Small intestine (tissue), 7 donors: ENCODE measurements around the gene TIGAR. TPM values are rescaled to one million over a fixed set of nuclear protein-coding genes. Genes with fewer than 3 reads are reported as not detected.
A peak's percentile ranks its signal among the peaks of the same experiment; 100 is the strongest.

ENCODE experiments used
- DNase-seq, 2 donors: peaks; one replicate each; pipeline versions ENCODE4 v3.0.0 to v3.0.0-alpha.2; 2013
- FAIRE-seq: peaks from 2 replicates; lab custom pipeline; 2012; peaks lifted over from hg19 to GRCh38; lab: Jason Lieb, UNC
- H3K27ac ChIP-seq, 3 donors: one replicate each; pipeline ENCODE4 v1.5.1; 2013; ENCODE audit warnings: low read length in 2 of 3, mild to moderate bottlenecking in 2 of 3, control low read depth in 1 of 3, inconsistent platforms in 1 of 3, low read depth in 1 of 3, moderate library complexity in 1 of 3
- H3K27me3 ChIP-seq, 3 donors: one replicate each; pipeline ENCODE4 v1.6.1; 2013; ENCODE audit warnings: low read length in 3 of 3, inconsistent platforms in 1 of 3; ENCODE audit not compliant: control insufficient read depth in 3 of 3, insufficient read depth in 3 of 3
- H3K36me3 ChIP-seq, 3 donors: one replicate each; pipeline ENCODE4 v1.6.1; 2013; ENCODE audit warnings: low read length in 3 of 3, inconsistent platforms in 1 of 3, low read depth in 1 of 3, mild to moderate bottlenecking in 1 of 3, moderate library complexity in 1 of 3; ENCODE audit not compliant: control insufficient read depth in 3 of 3, insufficient read depth in 2 of 3
- H3K4me1 ChIP-seq, 3 donors: one replicate each; pipeline ENCODE4 v1.6.1; 2013; ENCODE audit warnings: low read length in 2 of 3, inconsistent platforms in 1 of 3, low read depth in 1 of 3, mild to moderate bottlenecking in 1 of 3, moderate library complexity in 1 of 3; ENCODE audit not compliant: control insufficient read depth in 3 of 3, insufficient read depth in 2 of 3
- H3K4me3 ChIP-seq, 3 donors: one replicate each; pipeline ENCODE4 v1.5.1; 2013; ENCODE audit warnings: low read length in 3 of 3, control low read depth in 1 of 3, inconsistent platforms in 1 of 3, low read depth in 1 of 3, mild to moderate bottlenecking in 1 of 3, moderate library complexity in 1 of 3
- H3K9me3 ChIP-seq, 2 donors: one replicate each; pipeline ENCODE4 v1.6.1; 2013; ENCODE audit warnings: low read depth in 1 of 2, low read length in 1 of 2; ENCODE audit not compliant: control insufficient read depth in 2 of 2, insufficient read depth in 1 of 2
- WGBS, 3 donors: extraction: QIAGEN DNeasy Blood & Tissue Kit; methylation state at CpG; one replicate each; pipeline ENCODE4 v1.1.7; 2013; 5-methylcytosine and 5-hydroxymethylcytosine counted together
- polyA plus RNA-seq, 4 donors: library from polyadenylated mRNA; stranded (reverse) in 3 of 4; unstranded in 1 of 4; fragments of 200-250 nt in 3 of 4; fragments of 120-200 nt in 1 of 4; gene quantifications; one replicate each; pipeline versions ENCODE4 v1.2.1 to v1.2.3, GENCODE V29; 2013
- donor health status: healthy with polysubstance abuse.
- donor health status: control.
- donor health status: control.
- donor health status: Bipolar disorder and iron deficiency.
- donor health status: healthy.

Gene TIGAR
- polyA plus RNA-seq, 4 donors, result 3.5 to 10.1 (median 5.4) TPM

DNA sequence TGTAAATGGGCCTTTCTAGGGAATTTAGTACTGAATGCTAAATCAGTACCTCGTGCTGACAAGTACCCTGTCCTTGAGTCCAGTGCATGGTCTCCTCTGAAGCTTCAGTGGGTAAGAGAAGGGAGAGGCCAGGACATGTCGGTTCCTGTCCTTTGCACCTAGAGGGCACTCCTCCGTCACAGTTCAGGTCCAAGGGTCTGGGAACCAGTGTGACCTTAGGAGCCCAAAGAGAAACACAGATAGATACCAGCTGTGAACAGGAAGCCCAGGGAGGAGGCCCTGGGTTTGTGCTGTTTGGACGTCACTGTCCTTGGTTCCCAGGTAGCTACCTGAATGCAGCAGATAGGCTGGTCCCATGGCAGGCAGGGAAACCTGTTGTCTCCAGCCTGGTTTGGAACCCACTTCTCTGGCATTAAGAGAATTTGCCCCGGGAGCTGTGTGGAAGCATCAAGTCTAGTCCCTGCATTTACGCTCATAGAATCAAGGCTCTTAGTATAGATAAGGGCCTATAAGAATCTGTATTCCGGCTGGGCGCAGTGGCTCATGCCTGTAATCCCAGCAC is 62.4 kb downstream of the TIGAR start:
- Histone ChIP-seq H3K4me1 (peaks cover 0 to 10% (median 3%) of the 10 kb centered on the region in 3 donors), H3K27me3 (peaks cover 0 to 5% (median 0%) of the 10 kb centered on the region in 3 donors), H3K9me3 (no peaks in the 10 kb centered on the region), H3K4me3 (no peak overlapping the region), H3K27ac (no peak overlapping the region), H3K36me3 (no peaks in the 10 kb centered on the region)
- FAIRE-seq (no peak), DNase-seq (peak; percentile 55 to 68)
- 58 to 71% (median 62%) methylated on average over 8 of the region's 8 CpGs for WGBS, 3 donors

DNA sequence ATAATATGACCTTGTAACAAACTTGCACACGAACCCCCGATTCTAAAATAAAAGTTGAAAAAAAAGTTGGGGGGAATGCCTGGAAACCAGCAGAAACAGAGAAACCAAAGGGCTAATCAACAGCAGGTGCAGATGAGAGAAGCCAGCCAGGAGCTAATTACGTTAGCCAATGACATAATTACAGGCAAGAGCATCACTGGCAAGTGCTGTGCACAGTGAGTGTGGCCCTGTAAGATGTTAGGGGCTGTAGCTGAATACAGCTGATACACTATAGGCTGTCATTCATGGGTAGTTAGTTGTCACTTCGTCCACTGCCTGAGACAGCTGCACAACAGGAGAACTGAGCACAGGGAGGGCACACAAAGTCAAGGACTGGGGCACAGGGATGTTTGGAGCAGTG is 65.8 kb downstream of the TIGAR start:
- H3K4me3 ChIP-seq, result no peak overlapping the region
- no peak for FAIRE-seq
- DNase-seq, result no peak
- no peaks in the 10 kb centered on the region for H3K36me3 ChIP-seq
- H3K27ac ChIP-seq, result no peak overlapping the region
- H3K9me3 ChIP-seq, result no peaks in the 10 kb centered on the region
- H3K27me3 ChIP-seq, result no peaks in the 10 kb centered on the region
- 59 to 75% (median 63%) methylated on average over 4 of the region's 4 CpGs for WGBS, 3 donors
- no peaks in the 10 kb centered on the region for H3K4me1 ChIP-seq

DNA sequence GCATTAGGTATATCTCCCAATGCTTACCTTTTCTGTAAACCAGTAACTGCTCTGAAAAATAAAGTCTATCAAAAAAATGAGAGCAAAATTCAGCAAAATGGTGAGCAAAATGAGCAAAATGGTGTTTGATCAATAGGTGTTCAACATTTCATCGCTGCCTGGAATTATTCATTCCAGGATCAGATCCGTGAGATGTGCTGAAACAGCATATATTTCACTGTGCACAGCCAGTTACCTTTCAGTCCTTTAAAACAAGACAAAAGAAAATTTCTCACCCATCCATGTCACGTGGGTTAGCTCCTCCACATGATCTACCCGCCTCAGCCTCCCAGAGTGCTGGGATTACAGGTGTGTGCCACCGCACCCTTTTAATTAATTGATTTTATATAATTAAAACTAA is 66.6 kb downstream of the TIGAR start:
- Histone ChIP-seq H3K27ac (no peak overlapping the region), H3K4me1 (no peaks in the 10 kb centered on the region), H3K27me3 (no peaks in the 10 kb centered on the region), H3K4me3 (no peak overlapping the region), H3K9me3 (no peaks in the 10 kb centered on the region), H3K36me3 (no peaks in the 10 kb centered on the region)
- DNase-seq (no peak), FAIRE-seq (no peak)
- whole genome bisulfite sequencing, 3 donors, result 86 to 89% (median 88%) methylated on average over 5 of the region's 5 CpGs

DNA sequence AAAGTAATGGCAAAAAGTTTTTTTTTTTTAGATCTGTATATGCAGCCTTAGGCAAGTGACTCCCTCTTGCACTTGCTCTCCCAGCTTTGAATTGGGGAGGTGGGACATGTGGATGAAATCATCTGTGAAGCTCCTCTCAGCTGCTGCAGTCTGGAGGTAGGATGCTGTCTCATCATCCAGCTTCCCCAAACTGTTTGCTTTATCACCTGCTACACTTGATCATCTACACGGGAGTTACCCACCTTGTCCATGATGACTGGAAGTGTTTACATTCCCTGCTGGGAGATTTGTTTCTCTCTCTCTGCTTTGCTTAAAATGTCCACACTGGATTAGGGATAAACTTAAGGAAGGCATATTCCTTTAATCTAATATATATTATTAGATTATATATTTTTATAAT is 67.0 kb downstream of the TIGAR start:
- WGBS, 3 donors, result 31 to 49% (median 35%) methylated on average over 1 of the region's 1 CpG
- H3K9me3 ChIP-seq, result no peaks in the 10 kb centered on the region

DNA sequence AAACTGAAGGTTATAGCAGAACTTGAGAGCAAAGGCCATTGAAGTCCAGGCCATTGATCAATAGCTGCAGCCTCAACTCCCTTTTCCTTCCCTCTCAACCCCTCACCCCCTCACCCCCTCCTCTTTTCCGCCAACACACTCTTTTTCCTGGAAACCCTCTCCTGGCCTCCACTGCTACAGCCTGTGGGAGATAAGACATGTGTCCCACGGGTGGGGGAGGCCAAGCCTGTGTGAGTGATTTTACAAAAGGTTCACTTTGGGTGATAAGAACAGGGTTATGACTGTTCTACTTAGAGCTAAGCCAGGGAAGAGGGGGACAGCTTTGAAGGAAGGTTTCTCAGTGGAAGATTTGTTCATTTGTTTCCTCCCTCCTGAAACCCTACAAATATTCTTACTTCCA is 67.6 kb downstream of the TIGAR start:
- Histone ChIP-seq H3K9me3 (no peaks in the 10 kb centered on the region), H3K4me1 (no peaks in the 10 kb centered on the region), H3K36me3 (no peaks in the 10 kb centered on the region), H3K27me3 (peaks cover 0 to 2% (median 0%) of the 10 kb centered on the region in 3 donors), H3K4me3 (no peak overlapping the region), H3K27ac (no peak overlapping the region)
- DNase-seq (no peak), FAIRE-seq (no peak)
- 30 to 48% (median 37%) methylated on average over 2 of the region's 2 CpGs for WGBS, 3 donors

More for the DNA sequence above, 67.0 kb downstream of the TIGAR start:
- FAIRE-seq, result no peak
- Histone ChIP-seq H3K27ac (no peak overlapping the region), H3K36me3 (no peaks in the 10 kb centered on the region), H3K4me3 (no peak overlapping the region), H3K4me1 (no peaks in the 10 kb centered on the region), H3K27me3 (no peaks in the 10 kb centered on the region)
- no peak for DNase-seq

DNA sequence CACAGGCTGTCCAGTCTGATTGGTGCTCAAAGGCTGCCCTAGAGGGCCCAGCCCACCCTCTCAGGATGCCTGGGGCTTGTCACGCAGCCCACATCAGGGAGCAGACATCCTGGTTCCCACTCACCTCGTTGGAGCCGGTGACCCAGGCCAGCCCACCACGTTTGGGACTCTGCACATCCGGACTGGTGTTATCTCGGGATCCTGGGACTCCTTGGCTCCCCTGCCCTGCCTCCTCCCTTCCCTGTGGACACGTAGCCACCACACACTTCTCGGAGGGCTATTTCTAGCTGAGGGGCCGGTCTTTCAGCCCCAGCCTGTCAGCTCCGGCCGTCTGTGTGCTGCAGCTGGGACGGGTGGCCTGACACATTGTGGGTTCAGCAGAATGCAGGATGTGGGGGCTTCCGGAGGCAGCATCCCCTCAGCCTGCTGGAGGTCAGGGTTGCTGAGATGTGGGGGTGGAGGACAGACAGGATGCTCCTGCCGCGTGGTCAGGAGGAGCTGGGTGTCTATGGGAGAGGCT is 71.3 kb downstream of the TIGAR start:
- FAIRE-seq (no peak), DNase-seq (no peak)
- WGBS, 3 donors, result 43 to 62% (median 55%) methylated on average over 12 to 15 of the region's 15 CpGs

DNA sequence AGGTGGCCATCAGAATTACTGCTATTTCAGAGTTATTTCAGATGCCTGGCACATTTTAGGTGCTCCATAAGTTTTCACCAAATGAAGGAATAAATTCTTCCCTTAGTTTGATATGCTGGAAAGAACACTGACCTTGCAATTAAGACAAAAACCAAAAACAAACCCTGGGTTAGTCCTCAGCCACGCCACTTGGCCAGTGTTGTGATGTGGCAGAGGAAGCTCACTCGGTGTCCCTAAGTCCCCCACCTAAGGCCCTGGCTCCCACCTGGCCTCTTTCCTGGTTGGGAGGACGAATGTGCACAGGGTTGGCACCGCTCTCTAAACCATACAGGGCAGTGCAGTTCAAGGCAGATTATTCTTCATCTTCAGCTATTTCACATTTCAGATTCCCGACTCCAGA is 72.2 kb downstream of the TIGAR start:
- H3K27me3 ChIP-seq, result peaks cover 0 to 4% (median 0%) of the 10 kb centered on the region in 3 donors
- FAIRE-seq, result no peak
- H3K4me3 ChIP-seq, result no peak overlapping the region
- H3K4me1 ChIP-seq, result no peaks in the 10 kb centered on the region
- no peak overlapping the region for H3K27ac ChIP-seq
- H3K36me3 ChIP-seq, result no peaks in the 10 kb centered on the region
- 76 to 81% (median 76%) methylated on average over 5 of the region's 5 CpGs for WGBS, 3 donors
- no peak for DNase-seq
- H3K9me3 ChIP-seq, result no peaks in the 10 kb centered on the region

More for the DNA sequence above, 71.3 kb downstream of the TIGAR start:
- H3K27ac ChIP-seq, result no peak overlapping the region
- no peak overlapping the region for H3K4me3 ChIP-seq
- no peaks in the 10 kb centered on the region for H3K4me1 ChIP-seq
- no peaks in the 10 kb centered on the region for H3K9me3 ChIP-seq
- H3K27me3 ChIP-seq, result peaks cover 0 to 4% (median 0%) of the 10 kb centered on the region in 3 donors
- H3K36me3 ChIP-seq, result no peaks in the 10 kb centered on the region

DNA sequence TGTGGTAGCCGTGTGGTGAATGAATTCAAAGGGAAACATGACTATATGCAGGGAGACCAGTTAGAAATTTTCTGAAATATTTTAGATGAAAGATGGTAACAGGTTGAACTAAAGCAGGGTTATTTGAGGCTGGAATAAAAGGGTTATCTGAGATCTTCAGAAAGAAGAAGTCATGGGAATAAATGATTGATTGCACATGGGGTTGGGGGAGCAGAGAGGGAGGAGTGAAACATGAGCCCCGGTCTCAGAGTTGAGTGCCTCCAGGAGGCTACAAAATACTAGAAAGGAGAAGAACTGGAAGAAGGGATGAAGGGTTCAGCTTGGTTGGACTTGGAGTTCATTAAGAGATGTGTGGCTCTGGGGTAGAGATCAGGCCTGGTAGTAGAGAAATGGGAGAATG is 74.8 kb downstream of the TIGAR start:
- Histone ChIP-seq H3K36me3 (no peaks in the 10 kb centered on the region), H3K4me1 (no peaks in the 10 kb centered on the region), H3K9me3 (no peaks in the 10 kb centered on the region), H3K4me3 (no peak overlapping the region), H3K27ac (no peak overlapping the region), H3K27me3 (peaks cover 0 to 4% (median 2%) of the 10 kb centered on the region in 3 donors)
- 73 to 81% (median 75%) methylated on average over 2 of the region's 2 CpGs for WGBS, 3 donors
- DNase-seq (no peak), FAIRE-seq (no peak)

DNA sequence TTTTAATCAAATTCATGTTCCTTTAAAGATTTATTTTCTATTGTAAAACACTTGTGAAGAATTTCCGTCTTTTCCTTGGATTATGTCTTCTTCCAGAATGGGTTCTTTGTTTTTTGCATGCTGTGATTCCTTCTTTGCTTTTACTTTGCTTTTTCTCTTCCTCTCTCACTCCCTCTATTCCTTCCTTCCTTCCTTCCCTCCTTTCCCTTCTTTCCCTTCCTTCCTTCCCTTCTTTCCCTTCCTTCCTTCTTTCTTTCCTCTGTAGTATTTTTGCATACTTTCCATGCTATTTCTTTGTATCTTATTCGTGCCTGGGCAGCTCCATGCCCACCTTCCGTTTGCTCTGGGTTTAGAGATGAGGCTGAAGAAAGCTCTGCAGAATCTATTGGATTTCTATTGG is 80.1 kb downstream of the TIGAR start:
- no peak for FAIRE-seq
- 85 to 90% (median 86%) methylated on average over 3 of the region's 3 CpGs for WGBS, 3 donors

More for the DNA sequence above, 80.1 kb downstream of the TIGAR start:
- peaks cover 0 to 16% of the 10 kb centered on the region in 2 donors for H3K9me3 ChIP-seq
- peaks cover 0 to 2% (median 0%) of the 10 kb centered on the region in 3 donors for H3K27me3 ChIP-seq
- no peaks in the 10 kb centered on the region for H3K36me3 ChIP-seq
- H3K27ac ChIP-seq, result no peak overlapping the region
- no peaks in the 10 kb centered on the region for H3K4me1 ChIP-seq
- H3K4me3 ChIP-seq, result no peak overlapping the region
- no peak for DNase-seq
